Activated T-helper 17 cell treated with anti-CD3 and anti-CD28 coated beads, Interleukin-2, amount 50 U/mL, for 72 hours (primary cell): ENCODE measurements around the gene MEGF9. TPM values are rescaled to one million over a fixed set of nuclear protein-coding genes. Genes with fewer than 3 reads are reported as not detected.
A peak's percentile ranks its signal among the peaks of the same experiment; 100 is the strongest.

ENCODE experiments used
- ATAC-seq: fragments of 150-1000 bp; cut with Tn5 transposase; replicated peaks from 2 replicates; pipeline ENCODE4 v1.10.0; 2021; ENCODE audit warnings: mild to moderate bottlenecking, moderate library complexity
- H3K27ac Mint-ChIP-seq: one replicate; pipeline ENCODE4 v1.8.0; 2022; ENCODE audit warnings: mixed read lengths
- H3K27me3 Mint-ChIP-seq: one replicate; pipeline ENCODE4 v1.8.0; 2022; ENCODE audit warnings: mixed read lengths
- H3K36me3 Mint-ChIP-seq: one replicate; pipeline ENCODE4 v1.8.0; 2022; ENCODE audit warnings: low read depth, mild to moderate bottlenecking, mixed read lengths
- H3K4me1 Mint-ChIP-seq: one replicate; pipeline ENCODE4 v1.8.0; 2022; ENCODE audit warnings: mixed read lengths
- H3K4me3 Mint-ChIP-seq: one replicate; pipeline ENCODE4 v1.8.0; 2022; ENCODE audit warnings: mild to moderate bottlenecking, mixed read lengths
- H3K9me3 Mint-ChIP-seq: one replicate; pipeline ENCODE4 v1.8.0; 2022; ENCODE audit warnings: mixed read lengths
- total RNA-seq, 2 donors: library from RNA; stranded (reverse); gene quantifications; one replicate each; pipeline ENCODE4 v1.2.3, GENCODE V29; 2022

Gene MEGF9
- total RNA-seq, 2 donors from 2014 or later, result 3.3 to 4.1 TPM

DNA sequence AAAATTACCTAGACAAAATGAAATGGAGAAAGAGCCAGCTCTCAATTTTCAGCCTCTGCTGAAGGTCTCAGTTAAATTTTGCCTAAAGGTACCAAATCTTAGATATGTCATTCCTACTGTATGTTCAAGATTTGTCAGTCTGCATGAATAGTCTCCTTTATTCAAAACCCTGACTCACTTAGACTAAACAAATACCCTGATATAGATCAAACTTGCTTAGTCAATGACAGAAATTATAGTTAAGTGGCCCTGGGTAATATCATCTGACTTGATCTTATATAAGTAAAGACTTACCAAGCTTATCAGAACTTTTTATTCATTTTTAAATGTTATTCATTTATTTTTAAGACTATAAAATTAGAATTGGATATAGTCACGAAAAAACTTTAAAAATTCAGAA lies 12.2 kb downstream of the MEGF9 start:
- Mint-ChIP-seq H3K4me1 (peaks cover 4% of the 10 kb centered on the region), H3K27ac (no peak overlapping the region), H3K4me3 (no peak overlapping the region), H3K36me3 (no peaks in the 10 kb centered on the region), H3K27me3 (no peaks in the 10 kb centered on the region), H3K9me3 (no peaks in the 10 kb centered on the region)
- no peak for ATAC-seq

DNA sequence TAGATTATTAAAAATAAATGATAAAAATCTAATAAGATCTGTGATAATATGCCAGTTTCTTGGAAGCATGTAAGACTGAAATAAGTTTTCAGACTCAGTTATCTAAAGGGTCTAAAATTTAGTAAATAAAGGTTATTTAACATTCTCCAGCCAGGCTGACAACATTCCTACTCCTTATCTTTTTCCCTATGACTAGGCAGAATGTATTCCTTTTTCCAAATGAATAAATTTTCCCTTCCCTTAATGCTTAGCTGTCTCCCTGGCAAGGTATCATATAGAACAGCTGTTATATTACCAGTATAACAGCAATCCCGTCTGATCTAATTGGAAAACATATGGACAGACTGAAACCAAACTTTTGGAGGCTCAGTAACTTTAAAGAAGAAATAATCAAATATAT lies 13.0 kb downstream of the MEGF9 start:
- H3K27ac Mint-ChIP-seq, result no peak overlapping the region
- H3K36me3 Mint-ChIP-seq, result no peaks in the 10 kb centered on the region
- no peak for ATAC-seq
- peaks cover 4% of the 10 kb centered on the region for H3K4me1 Mint-ChIP-seq
- no peaks in the 10 kb centered on the region for H3K27me3 Mint-ChIP-seq
- H3K9me3 Mint-ChIP-seq, result no peaks in the 10 kb centered on the region
- H3K4me3 Mint-ChIP-seq, result no peak overlapping the region

DNA sequence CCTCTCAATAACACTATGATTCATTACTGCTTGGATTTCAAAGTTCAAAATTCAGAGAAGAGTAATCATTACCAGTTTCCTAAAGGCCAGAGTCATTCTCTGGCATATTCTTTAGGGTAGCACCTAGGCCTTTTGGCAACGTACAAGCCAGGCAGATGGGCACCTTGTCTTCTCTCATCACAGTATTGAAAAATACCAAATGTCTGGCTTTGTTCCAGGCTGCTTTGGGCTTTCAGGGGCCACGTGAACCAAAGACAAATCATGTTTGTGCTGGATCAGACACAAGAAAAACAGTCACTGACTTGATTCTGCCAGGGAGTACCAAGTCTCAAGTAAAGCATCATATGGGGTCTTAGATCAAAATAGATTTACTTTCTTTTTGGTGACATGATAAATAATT lies 15.5 kb downstream of the MEGF9 start:
- Mint-ChIP-seq H3K36me3 (no peaks in the 10 kb centered on the region), H3K4me3 (no peak overlapping the region), H3K27ac (no peak overlapping the region), H3K4me1 (peaks cover 10% of the 10 kb centered on the region), H3K9me3 (no peaks in the 10 kb centered on the region), H3K27me3 (no peaks in the 10 kb centered on the region)
- no peak for ATAC-seq

DNA sequence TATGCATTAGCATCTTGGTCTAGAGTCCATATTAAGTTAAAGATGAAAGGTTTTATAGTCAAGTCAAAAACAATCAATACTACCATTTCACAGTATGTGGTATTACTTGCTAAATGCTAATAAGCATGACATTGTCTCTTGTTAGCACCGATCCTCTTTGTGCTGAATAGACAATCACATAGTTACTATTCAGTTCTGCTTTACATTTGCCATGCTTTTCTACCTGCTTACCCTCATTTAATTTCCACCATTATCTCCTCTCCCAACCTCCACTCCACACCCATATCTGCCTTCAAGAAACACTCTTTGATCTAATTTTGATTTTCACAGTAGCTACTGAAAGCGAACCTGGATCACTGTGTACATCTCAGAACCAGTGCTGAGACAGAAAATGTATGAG lies 16.8 kb downstream of the MEGF9 start:
- H3K4me3 Mint-ChIP-seq, result no peak overlapping the region
- ATAC-seq, result no peak
- no peak overlapping the region for H3K27ac Mint-ChIP-seq
- H3K27me3 Mint-ChIP-seq, result no peaks in the 10 kb centered on the region
- H3K36me3 Mint-ChIP-seq, result no peaks in the 10 kb centered on the region
- H3K4me1 Mint-ChIP-seq, result peaks cover 11% of the 10 kb centered on the region
- H3K9me3 Mint-ChIP-seq, result no peaks in the 10 kb centered on the region

DNA sequence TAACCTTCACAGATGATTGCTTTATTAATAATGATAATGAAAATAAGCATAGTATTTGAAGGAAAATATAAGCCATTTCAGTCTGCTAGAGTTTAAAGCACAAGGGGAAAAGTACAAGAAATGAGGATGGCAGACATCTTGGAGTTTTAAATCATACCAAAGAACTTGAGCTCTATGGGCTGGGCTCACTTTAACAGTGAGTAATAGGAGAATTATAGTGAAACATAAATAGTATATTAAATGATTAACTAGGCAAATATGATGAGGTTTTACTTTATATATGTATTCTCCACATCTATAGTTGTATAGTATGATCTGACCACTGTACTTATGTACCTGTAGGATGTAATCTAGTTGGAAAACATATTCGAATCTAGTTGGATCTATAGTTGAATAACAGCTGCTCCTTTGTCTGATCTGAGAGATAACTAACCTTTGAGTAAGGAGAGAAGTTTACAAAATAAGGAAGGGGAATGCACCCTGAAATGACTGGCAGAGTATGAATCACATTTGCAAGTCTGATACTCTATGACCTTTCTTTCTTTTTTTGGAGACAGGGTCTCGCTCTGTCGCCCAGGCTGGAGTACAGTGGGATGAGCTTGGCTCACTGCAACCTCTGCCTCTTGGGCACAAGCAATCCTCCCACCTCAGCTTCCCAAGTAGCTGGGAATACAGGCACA lies 17.6 kb downstream of the MEGF9 start:
- H3K36me3 Mint-ChIP-seq, result no peaks in the 10 kb centered on the region
- no peaks in the 10 kb centered on the region for H3K9me3 Mint-ChIP-seq
- H3K27ac Mint-ChIP-seq, result no peak overlapping the region
- H3K4me1 Mint-ChIP-seq, result peaks cover 11% of the 10 kb centered on the region
- peak; percentile 57 for ATAC-seq
- no peaks in the 10 kb centered on the region for H3K27me3 Mint-ChIP-seq
- no peak overlapping the region for H3K4me3 Mint-ChIP-seq

DNA sequence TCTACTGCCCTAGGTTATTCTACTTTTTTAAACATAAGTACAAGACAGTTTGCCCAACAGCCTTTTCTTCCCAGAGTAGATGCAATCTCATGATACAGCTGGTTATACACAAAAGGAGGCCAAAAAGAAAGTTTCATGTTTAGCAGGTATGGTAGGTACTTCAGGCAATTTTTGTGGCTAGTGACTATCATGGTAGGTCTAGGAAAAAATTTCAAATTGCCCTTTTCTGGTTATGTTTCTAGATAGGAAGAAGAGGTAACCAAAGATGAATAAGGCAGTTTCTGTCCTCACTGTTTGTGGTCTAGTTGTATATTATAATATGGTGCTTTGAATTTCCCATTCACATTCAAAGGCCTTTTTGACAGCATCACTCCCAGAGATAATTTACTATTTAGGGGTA lies 19.7 kb downstream of the MEGF9 start:
- Mint-ChIP-seq H3K9me3 (no peaks in the 10 kb centered on the region), H3K27ac (peak overlapping the region; percentile 72), H3K4me3 (peak overlapping the region; percentile 37), H3K27me3 (no peaks in the 10 kb centered on the region), H3K36me3 (no peaks in the 10 kb centered on the region), H3K4me1 (peaks cover 11% of the 10 kb centered on the region)
- ATAC-seq, result peak; percentile 89

DNA sequence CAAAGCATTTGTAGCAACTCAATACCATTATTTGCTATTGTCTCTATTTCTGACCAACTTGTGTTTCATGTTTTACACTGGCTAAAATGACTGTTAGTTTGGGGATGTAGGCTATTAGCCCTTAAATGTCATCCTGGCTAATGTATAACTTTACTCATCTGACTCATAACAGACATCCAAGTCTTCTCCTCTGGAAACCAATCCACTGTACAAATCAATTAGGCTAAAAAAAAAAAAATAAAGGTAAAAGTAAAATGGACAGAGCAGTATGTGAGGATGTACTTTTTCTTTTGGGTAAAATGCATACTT lies 20.6 kb downstream of the MEGF9 start:
- H3K36me3 Mint-ChIP-seq, result no peaks in the 10 kb centered on the region
- H3K4me1 Mint-ChIP-seq, result peaks cover 11% of the 10 kb centered on the region
- no peaks in the 10 kb centered on the region for H3K9me3 Mint-ChIP-seq
- H3K27me3 Mint-ChIP-seq, result no peaks in the 10 kb centered on the region
- H3K4me3 Mint-ChIP-seq, result peak overlapping the region; percentile 37
- no peak for ATAC-seq
- peak overlapping the region; percentile 8 for H3K27ac Mint-ChIP-seq

DNA sequence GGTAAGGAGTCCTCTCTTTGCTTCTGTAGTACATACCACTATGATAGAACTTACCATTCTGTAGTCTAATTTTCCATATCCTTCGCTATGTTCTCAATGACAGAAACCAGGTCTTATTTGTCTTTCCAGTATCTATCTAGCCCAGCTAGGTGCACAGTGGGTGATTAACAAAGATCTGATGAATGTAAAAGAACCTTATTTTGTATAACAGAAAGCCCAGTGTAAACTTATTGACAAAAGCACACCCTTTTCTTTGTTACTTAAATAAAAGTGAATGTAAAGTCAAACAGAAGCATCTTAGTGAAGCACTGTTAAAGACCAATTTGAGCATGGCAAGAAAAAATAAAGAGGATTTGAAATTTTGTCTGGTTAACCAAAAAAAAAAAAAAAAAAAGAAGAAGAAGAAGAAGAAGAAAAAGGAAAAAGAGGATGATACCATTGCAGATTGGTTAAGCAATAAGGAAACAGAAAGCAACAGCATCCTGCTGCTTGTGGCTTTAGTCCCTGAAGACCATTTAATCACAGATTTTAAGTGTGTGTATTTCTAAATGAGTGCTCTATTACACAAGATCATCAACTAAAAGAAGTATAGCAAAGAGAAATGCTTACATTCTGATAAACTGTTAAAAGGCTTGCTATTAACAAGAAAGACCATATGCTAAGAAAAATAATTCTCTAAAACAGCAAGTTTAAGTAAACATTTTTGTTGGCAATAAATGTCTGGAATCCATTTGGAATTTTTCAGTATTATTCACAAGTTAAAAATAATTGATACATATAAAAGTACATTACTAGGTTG lies 21.2 kb downstream of the MEGF9 start:
- no peak overlapping the region for H3K4me3 Mint-ChIP-seq
- H3K27ac Mint-ChIP-seq, result no peak overlapping the region
- H3K4me1 Mint-ChIP-seq, result peaks cover 11% of the 10 kb centered on the region
- H3K9me3 Mint-ChIP-seq, result no peaks in the 10 kb centered on the region
- ATAC-seq, result no peak
- no peaks in the 10 kb centered on the region for H3K27me3 Mint-ChIP-seq
- H3K36me3 Mint-ChIP-seq, result no peaks in the 10 kb centered on the region

DNA sequence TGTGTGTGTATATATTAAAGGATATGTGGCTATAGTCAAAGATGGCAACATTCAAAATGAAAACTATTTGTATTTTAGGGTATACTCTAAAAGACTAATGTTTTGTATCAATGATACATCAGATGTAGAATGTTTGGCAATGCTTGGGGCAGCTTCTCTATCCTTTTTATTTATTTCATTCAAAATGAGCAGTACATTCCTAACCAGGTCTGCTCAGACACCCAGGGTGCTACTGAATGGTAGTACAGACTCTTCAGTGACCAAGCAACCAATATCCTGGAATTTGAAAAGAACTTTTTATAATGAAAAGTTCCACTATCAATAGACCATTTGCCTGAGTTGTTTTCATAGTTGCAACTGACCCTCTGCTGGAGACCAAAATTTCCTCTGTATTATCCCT lies 23.9 kb downstream of the MEGF9 start:
- Mint-ChIP-seq H3K36me3 (no peaks in the 10 kb centered on the region), H3K9me3 (no peaks in the 10 kb centered on the region), H3K27me3 (no peaks in the 10 kb centered on the region), H3K4me1 (peaks cover 11% of the 10 kb centered on the region), H3K27ac (no peak overlapping the region), H3K4me3 (no peak overlapping the region)
- ATAC-seq, result no peak

DNA sequence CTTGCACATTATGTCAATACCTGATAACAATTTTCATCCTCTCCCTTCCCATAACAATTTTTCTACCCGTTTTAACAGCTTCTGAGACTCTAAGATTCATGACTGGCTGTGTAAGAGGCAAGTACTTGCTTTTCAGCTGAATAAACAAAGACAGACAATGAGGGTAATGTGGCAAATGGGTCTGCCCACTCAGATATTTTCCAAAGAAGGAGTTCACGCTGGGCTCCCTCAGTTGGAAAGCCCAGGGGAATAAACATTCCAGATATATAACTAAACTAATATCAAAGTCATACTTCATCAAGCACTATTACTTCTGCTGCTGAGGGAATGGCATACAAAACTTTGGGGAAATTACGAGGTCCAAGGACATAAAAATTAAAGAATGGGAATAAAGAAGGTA lies 24.4 kb downstream of the MEGF9 start:
- H3K4me1 Mint-ChIP-seq, result peaks cover 9% of the 10 kb centered on the region
- no peaks in the 10 kb centered on the region for H3K9me3 Mint-ChIP-seq
- no peak overlapping the region for H3K4me3 Mint-ChIP-seq
- no peak for ATAC-seq
- H3K27me3 Mint-ChIP-seq, result no peaks in the 10 kb centered on the region
- H3K36me3 Mint-ChIP-seq, result no peaks in the 10 kb centered on the region
- H3K27ac Mint-ChIP-seq, result no peak overlapping the region

DNA sequence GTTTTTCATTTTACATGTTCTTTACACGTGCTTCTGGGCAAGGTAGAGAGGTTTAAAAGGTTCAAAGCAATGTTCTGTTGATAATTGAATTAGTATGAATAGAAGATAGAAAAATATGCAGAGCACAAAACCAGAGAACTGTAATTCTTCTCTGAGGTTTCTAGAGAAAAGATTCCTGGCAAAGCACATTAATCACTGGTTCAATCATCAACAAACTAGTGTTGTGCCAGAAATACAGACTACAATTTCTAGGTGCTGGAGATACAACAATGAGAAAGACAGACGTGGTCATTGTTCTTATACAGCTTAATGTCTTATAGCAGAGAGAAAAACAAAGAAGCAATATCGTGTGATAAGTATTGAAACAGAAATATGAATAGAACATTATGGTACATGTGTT lies 25.5 kb downstream of the MEGF9 start:
- H3K36me3 Mint-ChIP-seq, result no peaks in the 10 kb centered on the region
- no peaks in the 10 kb centered on the region for H3K27me3 Mint-ChIP-seq
- no peak for ATAC-seq
- H3K4me1 Mint-ChIP-seq, result peaks cover under 1% of the 10 kb centered on the region
- no peaks in the 10 kb centered on the region for H3K9me3 Mint-ChIP-seq
- no peak overlapping the region for H3K27ac Mint-ChIP-seq
- H3K4me3 Mint-ChIP-seq, result no peak overlapping the region

DNA sequence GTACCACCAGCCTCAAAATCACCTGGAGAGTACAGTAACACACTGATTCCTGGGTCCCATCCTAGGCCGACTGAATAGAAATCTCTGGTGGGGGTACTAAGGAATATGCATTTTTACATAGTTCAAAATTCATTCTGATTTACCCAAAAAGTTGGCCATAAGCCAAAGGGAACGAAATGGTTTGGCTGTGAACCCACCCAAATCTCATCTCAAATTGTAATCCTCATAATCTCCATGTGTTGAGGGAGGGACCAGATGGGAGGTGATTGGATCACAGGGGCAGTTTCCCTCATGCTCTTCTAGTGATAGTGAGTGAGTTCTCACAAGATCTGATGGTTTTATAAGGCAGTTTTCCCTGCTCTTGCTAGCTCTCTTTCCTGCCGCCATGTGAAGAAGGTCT lies 31.1 kb downstream of the MEGF9 start:
- ATAC-seq, result no peak

DNA sequence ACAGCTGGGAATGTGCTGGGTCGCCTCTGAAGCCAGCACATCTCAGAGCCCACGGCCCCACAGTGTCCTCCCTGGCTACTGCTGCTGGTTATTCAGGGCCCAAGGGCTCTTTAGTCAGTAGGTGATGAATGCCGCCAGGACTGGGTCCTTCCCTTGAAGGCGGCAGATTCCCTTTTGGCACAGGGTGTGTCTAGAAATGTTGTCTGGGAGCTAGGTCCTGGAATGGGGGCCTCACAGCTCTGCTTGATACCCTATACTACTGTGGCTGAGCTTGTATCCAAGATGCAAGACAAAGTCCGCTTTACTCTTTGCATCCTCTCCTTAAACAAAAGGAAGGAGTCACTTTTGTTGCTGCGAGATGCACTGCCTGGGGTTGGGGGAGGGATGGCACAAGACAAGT lies 33.1 kb downstream of the MEGF9 start:
- ATAC-seq, result no peak
- Mint-ChIP-seq H3K27ac (no peak overlapping the region), H3K4me3 (no peak overlapping the region), H3K36me3 (no peaks in the 10 kb centered on the region), H3K27me3 (no peaks in the 10 kb centered on the region), H3K9me3 (no peaks in the 10 kb centered on the region), H3K4me1 (no peaks in the 10 kb centered on the region)

More for the DNA sequence above, 31.1 kb downstream of the MEGF9 start:
- Mint-ChIP-seq H3K27me3 (no peaks in the 10 kb centered on the region), H3K4me1 (no peaks in the 10 kb centered on the region), H3K36me3 (no peaks in the 10 kb centered on the region), H3K9me3 (no peaks in the 10 kb centered on the region), H3K4me3 (no peak overlapping the region), H3K27ac (no peak overlapping the region)

DNA sequence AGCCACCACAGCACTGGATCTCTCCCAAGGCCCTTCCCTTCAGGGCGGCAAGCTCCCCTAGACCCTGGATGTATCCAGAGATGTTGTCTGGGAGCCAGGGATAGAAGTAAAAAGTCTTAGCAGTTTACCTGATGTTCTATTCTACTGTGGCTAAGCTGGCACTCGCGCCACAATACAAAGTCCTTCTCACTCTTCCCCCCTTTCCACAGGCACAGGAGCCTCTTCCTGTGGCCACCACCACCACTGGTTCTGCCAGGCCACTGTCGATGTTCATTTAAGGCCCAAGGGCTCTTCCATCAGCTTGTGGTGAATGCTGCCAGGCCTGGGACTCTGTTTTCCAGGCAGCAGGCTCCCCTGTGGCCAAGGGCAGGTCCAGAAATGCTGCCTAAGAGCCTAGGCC lies 33.7 kb downstream of the MEGF9 start:
- Mint-ChIP-seq H3K27ac (peak overlapping the region; percentile 52), H3K4me3 (no peak overlapping the region), H3K4me1 (no peaks in the 10 kb centered on the region), H3K9me3 (no peaks in the 10 kb centered on the region), H3K27me3 (no peaks in the 10 kb centered on the region), H3K36me3 (no peaks in the 10 kb centered on the region)
- no peak for ATAC-seq

DNA sequence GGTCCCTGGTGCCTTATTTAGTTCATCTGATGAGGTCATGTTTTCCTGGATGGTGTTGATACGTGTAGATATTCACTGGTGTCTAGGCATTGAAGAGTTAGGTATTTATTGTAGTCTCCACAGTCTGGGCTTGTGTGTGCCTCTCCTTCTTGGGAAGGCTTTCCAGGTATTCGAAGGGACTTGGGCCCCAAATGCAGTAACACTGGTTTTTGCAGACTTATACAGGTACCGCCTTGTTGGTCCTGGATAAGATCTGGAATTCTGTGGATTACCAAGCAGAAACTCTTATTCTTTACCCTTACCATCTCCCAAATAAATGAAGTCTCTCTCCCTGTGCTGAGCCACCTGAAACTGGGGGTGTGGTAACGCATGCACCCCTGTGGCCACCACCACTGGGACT lies 34.1 kb downstream of the MEGF9 start:
- no peaks in the 10 kb centered on the region for H3K4me1 Mint-ChIP-seq
- no peak overlapping the region for H3K4me3 Mint-ChIP-seq
- no peaks in the 10 kb centered on the region for H3K27me3 Mint-ChIP-seq

More for the DNA sequence above, 34.1 kb downstream of the MEGF9 start:
- peak overlapping the region; percentile 52 for H3K27ac Mint-ChIP-seq
- no peaks in the 10 kb centered on the region for H3K36me3 Mint-ChIP-seq
- no peaks in the 10 kb centered on the region for H3K9me3 Mint-ChIP-seq
- no peak for ATAC-seq
